NCI-H146 treated with DMSO at 0.1 percent for 48 hours (cell line): ENCODE results near the gene MORN5.
A peak's percentile ranks its signal among the peaks of the same experiment; 100 is the strongest.
"Not testable (repeated sequence)": the region's sequence is repeated elsewhere in the genome, so short reads cannot be mapped to it uniquely, and the experiment has no call there.

Experiments
- DNase-seq: peaks from one replicate; lab custom pipeline; 2025; ENCODE audit not compliant: unreplicated experiment; lab: John Stamatoyannopoulos, UW

Gene MORN5

GRCh38 chr9:122159026-122159924, at the start of gene MORN5, which contains the start of gene NDUFA8:
Gene MORN5 (plus strand): TSS chr9:122159908. CDS start chr9:122159973, 65 bp downstream.
Gene NDUFA8 (minus strand): TSS chr9:122159779. CDS start chr9:122159677, 102 bp downstream.
- peak; percentile 81 for DNase-seq

- no peak for DNase-seq
These were observed 49.4 kb upstream of the MORN5 start for GRCh38 chr9:122110100-122110833.

GRCh38 chr9:122111413-122112085, 48.2 kb upstream of the MORN5 start:
- DNase-seq = no peak

- DNase-seq = no peak
These were observed 47.5 kb upstream of the MORN5 start for GRCh38 chr9:122112238-122112637.

- no peak for DNase-seq
These were observed 46.1 kb upstream of the MORN5 start for GRCh38 chr9:122113574-122113973.

- no peak for DNase-seq
These were observed 44.3 kb upstream of the MORN5 start for GRCh38 chr9:122115176-122116035.

- no peak for DNase-seq
These were observed 43.7 kb upstream of the MORN5 start for GRCh38 chr9:122116040-122116439.

- no peak for DNase-seq
These were observed 43.1 kb upstream of the MORN5 start for GRCh38 chr9:122116448-122117173.

GRCh38 chr9:122117241-122117640, 42.5 kb upstream of the MORN5 start:
- DNase-seq = not testable (repeated sequence)

- DNase-seq = no peak
These were observed 41.2 kb upstream of the MORN5 start for GRCh38 chr9:122118343-122119165.

GRCh38 chr9:122119166-122119521, 40.6 kb upstream of the MORN5 start:
- no peak for DNase-seq

GRCh38 chr9:122119721-122120120, 40.0 kb upstream of the MORN5 start:
- no peak for DNase-seq

GRCh38 chr9:122120316-122121071, 39.2 kb upstream of the MORN5 start:
- no peak for DNase-seq

- DNase-seq = no peak
These were observed 38.3 kb upstream of the MORN5 start for GRCh38 chr9:122121391-122121790.

GRCh38 chr9:122121931-122122330, 37.8 kb upstream of the MORN5 start:
- no peak for DNase-seq

- DNase-seq = no peak
These were observed 37.2 kb upstream of the MORN5 start for GRCh38 chr9:122122468-122122867.

- DNase-seq = peak; percentile 22
These were observed 36.6 kb upstream of the MORN5 start for GRCh38 chr9:122122903-122123632.

- DNase-seq = no peak
These were observed 35.7 kb upstream of the MORN5 start for GRCh38 chr9:122124048-122124447.
